Epithelial cell of esophagus (primary cell): ENCODE measurements around the gene CDK2.

Source experiments
- DNase-seq: peaks from one replicate; pipeline ENCODE4 v3.0.0; 2010; ENCODE audit warnings: low read depth
- H3K4me3 ChIP-seq: 2 replicates; pipeline ENCODE4 v1.5.1; 2011; ENCODE audit warnings: mild to moderate bottlenecking, low read length, control low read depth
- CTCF ChIP-seq: IDR thresholded peaks from 2 replicates; pipeline ENCODE4 v1.5.1; 2011; ENCODE audit warnings: low read depth, mild to moderate bottlenecking, low read length, control low read depth, inconsistent platforms; ENCODE audit not compliant: insufficient read depth; ENCODE audit errors: missing control alignments

Gene CDK2

GRCh38 chr12:56014205-56014604 lies 47.6 kb downstream of the CDK2 start:
- no peak for TF ChIP-seq CTCF
- no peak overlapping the region for H3K4me3 ChIP-seq
- DNase-seq: peak; percentile 30

GRCh38 chr12:56017181-56017580 lies 50.6 kb downstream of the CDK2 start:
- H3K4me3 ChIP-seq: no peak overlapping the region
- DNase-seq: no peak
- TF ChIP-seq CTCF: no peak

GRCh38 chr12:56018356-56018755 lies 51.7 kb downstream of the CDK2 start:
- DNase-seq: no peak
- no peak for TF ChIP-seq CTCF
- no peak overlapping the region for H3K4me3 ChIP-seq

- no peak for DNase-seq
- no peak within 1 kb of the TSS for H3K4me3 ChIP-seq
- TF ChIP-seq CTCF: no peak
These were observed 54.0 kb downstream of the CDK2 start, which contains the start of gene IKZF4 for GRCh38 chr12:56020423-56021184. TSS of gene IKZF4 (plus strand) at chr12:56021043. CDS start at chr12:56021494, 451 bp downstream.

- no peak for DNase-seq
- no peak overlapping the region for H3K4me3 ChIP-seq
- TF ChIP-seq CTCF: no peak
These were observed 55.4 kb downstream of the CDK2 start for GRCh38 chr12:56021889-56022497.
